ENCODE data around the gene SUMF1.

The SUMF1 gene

DNA sequence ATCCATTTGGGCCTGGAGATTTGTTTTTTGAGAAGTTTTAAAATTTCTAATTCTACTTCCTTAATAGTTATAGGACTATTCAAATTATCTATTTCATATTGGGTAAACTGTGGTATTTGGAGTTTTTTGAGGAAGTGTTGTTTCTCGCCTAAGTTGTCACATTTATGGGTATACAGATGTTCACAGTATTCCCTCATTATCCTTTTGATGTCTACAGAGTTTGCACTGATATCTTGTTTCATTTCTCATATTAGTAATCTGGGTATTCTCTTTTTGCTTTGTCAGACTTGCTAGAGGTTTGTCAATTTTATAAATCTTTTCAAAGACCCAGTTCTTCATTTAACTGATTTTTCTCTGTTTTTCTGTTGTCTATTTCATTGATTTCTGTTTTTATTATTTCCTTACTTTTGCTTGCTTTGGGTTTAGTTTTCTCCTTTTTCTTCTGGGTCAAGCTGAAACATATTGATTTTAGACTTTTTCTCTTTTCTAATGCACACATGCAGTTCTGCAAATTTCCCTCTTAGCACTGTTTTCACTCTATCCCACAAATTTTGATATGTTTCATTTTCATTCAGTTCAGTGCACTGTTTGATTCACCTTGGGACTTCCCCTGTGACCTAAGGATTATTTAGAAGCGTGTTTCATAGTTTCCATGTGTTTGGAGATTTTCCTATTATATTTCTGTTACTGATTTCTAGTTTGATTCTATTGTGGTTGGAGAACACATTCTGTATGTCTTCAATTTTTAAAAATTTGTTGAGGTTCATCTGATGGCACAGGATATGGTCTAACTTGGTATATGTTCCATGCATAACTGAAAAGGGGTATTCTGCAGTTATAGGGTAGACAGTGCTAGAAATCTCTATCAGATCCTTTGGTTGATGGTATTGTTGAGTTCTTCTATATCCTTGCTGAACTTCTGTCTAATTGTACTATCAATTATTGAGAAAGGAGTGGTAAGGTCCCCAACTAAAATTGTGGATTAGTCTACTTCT lies 79.6 kb downstream of the SUMF1 start:
- no peak for DNase-seq (ENCODE audit: low read depth, low spot score)

DNA sequence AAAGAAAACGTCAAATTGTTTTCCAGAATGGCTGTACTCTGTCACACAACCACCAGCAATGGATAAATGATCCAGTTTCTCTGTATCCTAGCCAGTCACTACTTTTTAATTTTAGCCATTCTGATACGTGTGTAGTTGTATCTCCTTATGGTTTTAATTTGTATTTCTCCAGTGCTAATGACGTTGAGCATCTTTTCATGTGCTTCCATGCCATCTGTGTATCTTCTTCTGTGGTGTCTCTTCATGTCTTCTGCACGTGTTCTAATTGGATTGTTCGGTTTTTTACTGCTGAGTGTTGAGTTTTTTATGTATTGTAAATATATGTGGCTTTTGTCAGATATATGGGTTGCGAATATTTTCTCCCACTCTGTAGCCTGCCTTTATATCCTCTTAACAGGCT lies 81.9 kb downstream of the SUMF1 start:
- DNase-seq (ENCODE audit: low read depth, low spot score), result no peak

DNA sequence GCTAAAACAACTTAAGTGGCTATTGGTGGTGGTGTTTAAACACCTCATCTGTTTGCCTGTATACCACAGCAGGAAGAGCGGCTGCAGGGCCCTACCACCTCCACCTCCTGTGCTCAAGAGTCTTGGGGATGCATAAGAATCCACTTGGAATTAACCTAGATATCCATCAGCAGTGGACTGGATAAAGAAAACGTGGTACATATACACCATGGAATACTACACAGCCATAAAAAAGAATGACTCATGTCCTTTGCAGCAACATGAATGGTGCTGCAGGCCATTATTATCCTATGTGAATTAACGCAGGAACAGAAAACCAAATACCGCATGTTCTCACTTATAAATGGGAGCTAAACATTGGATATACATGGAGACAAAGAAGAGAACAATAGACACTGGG lies 87.1 kb downstream of the SUMF1 start:
- no peak for DNase-seq (ENCODE audit: low read depth, low spot score)

DNA sequence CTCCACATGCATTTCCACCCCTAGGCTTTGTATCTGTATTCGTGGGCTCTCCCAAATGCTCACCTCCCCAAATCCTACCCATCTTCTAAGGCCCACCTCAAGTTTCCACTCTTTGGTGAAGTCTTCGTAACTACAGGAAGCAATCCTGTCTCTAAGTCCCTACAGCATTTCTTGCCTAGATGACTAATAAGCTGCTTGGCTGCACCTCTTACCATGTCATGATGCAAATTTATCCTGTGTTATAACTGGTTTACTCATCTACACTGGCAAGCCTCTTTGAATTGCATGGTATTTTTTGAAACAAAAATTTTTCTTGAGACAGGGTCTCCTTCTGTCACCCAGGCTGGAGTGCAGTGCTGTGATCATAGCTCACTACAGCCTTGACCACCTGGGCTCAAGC lies 90.6 kb downstream of the SUMF1 start:
- DNase-seq (ENCODE audit: low read depth, low spot score), result no peak

DNA sequence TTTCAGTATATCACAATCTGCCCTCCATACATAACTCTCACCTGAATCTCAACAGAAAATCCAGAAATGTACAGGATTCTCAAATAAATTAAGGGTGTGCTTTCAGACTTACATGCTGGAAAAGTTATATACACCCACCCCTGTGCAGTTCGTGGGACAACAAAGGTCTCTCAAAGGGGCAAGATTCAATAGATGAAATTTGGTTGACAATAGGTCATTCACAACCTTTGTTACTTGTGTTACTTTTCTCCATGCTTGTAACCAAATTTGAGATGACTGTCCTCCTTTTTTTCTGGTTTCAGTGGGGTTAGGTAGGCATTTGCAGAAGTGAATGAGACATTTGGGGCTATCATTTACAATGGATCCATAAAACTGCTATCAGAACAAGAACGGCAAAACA lies 91.2 kb downstream of the SUMF1 start:
- no peak for DNase-seq (ENCODE audit: low read depth, low spot score)

DNA sequence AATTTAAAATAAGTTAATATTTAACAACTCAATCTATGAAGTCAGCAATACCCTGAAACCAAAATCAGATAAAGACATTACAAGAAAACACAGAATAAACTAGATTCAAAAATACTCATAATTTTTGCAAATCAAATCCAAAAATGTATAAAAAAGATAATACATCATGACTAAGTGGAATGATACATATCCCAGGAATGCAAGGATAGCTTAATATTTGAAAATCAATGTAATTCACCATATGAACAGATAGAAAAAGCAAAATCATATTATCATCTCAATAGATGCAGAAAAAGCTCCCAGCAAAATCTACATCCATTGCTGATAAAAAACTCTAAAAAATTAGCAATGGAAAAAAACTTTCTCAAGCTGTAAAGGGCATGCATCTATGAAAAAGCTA lies 93.4 kb downstream of the SUMF1 start:
- no peak for DNase-seq (ENCODE audit: low read depth, low spot score)

DNA sequence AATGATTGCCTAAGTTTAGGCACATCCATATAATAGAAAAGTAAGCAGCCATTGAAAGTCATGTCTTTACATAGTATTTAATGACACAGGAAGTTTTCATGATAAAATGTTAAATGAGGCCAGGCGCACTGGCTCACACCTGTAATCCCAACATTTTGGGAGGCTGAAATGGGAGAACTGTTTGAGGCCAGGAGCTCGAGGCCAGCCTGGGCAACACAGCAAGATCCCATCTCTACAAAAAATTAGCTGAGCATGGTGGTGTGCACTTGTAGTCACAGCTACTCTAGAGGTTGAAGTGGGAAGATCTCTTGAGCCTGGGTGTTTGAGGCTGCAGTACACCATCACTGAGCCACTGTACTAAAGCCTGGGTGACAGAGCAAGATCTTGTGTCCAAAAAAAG lies 104.5 kb downstream of the SUMF1 start:
- no peak for DNase-seq (ENCODE audit: low read depth, low spot score)

DNA sequence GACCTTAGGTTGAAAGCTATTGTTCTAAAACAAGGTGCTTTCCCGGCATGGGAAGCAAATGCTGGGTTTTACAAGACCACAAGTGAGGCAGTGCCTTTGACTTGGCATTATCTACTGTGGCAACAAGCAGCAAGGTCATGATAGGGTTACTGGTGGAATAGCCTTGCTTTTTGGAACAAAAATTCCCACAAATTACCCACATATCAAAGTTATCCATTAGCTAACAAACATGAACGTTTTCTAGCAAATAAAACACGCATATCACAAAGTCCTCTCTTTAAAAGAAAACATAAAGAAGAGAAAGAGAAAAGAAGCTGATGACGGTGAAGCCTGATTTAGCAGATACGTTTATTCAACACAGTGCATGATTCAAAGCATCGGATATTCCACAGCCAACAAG lies 106.3 kb downstream of the SUMF1 start:
- no peak for DNase-seq (ENCODE audit: low read depth, low spot score)

DNA sequence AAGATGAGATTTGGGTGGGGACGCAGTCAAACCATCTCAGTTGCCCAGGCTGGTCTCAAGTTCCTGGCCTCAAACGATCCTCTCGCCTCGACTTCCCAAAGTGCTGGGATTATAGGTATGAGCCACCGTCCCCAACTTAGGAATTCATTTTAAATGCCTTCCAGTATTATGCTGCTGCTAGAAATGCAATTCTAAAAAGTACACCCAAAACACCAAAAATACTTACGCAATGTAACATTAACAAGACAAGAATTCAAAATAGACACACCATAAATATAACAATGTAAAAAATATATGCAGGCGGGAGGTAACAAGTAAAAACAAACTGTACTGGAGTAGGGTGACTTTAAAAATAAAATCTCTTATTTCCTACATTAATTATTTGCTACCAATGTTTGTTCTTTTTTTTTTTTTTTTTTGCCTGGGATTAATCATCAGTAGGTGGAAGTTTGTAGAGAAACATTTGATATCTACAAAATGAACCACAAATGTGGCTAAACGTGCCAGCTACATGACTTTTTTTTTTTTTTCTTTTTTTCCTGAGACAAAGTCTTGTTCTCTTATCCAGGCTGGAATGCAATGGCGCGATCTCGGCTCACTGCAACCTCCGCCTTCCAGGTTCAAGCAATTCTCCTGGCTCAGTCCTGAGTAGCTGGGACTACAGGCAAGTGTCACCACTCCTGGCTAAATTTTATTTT lies 107.1 kb downstream of the SUMF1 start:
- DNase-seq (ENCODE audit: low read depth, low spot score), result peak; percentile 12

DNA sequence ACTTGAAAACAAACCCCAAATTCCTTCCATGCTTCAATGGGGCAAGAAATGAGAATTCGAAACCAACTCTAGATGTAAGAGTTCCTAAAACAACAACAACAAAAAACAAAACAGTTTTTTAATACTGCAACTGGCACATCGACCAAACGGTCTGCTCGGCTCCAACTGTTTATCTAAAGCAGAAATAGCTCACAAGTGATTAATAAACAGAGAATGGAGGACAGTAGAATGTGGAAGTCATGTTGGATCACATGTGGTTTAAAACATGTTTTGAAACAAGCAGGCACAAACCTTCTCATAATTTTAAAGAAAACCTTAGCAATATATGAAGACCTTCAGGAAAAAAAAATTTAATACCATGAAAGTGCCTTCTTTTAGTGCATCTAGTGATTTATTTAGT lies 108.8 kb downstream of the SUMF1 start:
- no peak for DNase-seq (ENCODE audit: low read depth, low spot score)

DNA sequence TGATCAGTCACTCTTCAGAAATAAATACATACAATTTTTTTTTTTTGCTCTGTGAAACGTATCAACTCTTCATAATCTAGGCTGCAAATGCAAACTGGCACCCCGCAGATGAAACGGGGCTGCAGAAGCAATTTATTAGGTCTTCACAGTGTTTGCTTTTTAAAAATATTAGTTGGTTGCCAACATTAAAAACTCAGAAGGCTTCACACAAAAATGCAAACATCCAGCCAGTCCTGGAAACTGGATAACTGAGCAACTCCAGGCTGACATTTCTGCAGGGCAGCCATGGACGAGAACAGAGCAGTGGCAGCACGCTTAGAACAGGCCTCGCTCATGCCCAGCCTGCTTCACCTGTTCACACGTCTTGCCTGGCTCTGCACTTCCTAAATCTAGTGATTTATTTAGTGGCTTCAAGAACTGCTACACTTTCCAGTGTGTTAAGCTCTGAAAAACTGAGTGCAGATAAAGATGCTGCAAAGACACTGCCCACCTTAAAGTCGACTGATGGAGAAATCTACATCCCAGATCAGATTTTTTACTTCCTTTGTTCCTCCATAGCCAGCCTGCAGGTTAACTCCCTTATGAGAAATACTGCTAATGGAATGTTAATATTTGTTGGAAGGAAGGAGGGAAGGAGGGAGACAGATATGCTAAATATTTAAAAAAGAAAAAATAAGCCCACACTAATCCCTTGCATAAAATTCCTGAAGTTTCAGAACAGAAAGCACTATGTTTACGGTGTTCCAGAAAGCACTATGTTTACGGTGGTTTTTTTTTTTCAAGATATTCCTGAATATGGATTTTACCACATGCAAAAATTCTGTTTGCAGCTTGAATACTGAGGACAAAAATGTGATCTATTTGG lies 110.3 kb downstream of the SUMF1 start:
- no peak for DNase-seq (ENCODE audit: low read depth, low spot score)

DNA sequence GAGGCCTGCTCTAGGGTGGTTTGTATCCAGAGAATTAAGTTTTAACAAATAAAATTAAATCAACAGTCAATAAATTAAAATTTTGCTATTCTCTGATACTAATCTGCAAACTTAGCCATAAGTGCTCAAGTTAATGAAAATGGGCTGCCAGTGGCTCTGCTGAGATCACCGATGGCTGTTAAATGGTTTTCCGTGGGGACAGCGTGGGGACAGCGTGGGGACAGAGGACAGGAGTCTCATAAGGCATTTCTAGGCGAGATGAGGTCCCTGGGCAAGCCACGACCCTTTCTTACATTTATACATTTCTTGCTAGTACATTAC lies 110.9 kb downstream of the SUMF1 start:
- DNase-seq (ENCODE audit: low read depth, low spot score), result no peak

DNA sequence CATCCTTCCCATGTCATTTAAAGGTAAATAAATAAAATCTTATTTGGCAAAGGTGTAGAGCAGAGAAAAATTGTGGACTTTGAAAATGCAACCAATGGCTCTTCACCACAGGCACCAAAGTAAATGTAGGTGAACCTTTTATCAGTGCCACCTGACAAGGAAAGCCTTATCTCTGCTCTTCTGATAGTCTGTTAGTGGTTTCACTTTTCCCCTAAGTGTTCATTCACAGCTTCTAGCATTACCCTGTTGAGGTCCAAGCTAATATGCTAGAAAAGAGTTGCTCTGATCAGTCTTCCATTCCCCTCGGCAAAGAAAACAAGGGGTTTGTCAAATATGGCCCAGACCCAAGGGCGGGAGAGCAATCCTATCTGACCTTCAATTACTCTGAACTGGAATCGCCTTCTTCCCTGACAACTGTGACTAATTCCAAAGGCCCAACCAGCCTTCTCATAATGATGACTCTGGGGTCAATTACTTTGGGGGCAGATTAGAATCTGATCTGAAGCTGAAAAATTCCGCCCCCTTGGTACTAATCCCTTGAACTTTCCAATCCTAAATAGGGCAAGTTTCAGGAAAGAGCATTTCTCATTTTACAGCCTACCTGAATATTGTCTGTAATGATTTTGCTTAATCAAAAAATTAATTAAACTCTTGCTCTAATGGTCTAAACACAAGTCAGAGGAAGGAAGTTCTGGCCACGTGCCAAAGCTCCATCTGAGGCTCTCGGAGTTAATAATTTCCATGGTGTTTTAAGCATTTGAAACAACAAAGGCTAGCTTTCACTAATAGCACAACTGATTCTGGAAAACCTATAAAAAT lies 111.5 kb downstream of the SUMF1 start:
- DNase-seq (ENCODE audit: low read depth, low spot score), result peak; percentile 16

DNA sequence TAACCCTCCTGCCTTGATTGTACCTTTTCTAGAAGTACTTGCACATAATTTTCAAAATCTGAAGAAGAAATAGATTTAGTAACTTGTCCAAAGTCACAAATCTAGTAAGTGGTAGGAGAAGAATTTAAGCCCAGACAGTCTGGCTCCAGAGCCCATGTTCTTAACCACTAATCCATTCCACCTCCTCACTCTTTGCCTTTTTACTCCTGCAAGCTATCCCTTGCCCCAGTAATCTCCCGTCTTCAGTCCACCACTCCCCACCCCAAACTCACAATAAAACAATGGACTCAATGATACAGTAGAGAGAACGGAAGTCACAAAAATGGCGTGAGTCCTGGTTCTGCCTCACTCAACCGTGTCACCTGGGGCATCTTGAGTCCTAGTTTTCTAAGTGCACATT lies 115.2 kb downstream of the SUMF1 start:
- peak; percentile 32 for DNase-seq (ENCODE audit: low read depth, low spot score)

DNA sequence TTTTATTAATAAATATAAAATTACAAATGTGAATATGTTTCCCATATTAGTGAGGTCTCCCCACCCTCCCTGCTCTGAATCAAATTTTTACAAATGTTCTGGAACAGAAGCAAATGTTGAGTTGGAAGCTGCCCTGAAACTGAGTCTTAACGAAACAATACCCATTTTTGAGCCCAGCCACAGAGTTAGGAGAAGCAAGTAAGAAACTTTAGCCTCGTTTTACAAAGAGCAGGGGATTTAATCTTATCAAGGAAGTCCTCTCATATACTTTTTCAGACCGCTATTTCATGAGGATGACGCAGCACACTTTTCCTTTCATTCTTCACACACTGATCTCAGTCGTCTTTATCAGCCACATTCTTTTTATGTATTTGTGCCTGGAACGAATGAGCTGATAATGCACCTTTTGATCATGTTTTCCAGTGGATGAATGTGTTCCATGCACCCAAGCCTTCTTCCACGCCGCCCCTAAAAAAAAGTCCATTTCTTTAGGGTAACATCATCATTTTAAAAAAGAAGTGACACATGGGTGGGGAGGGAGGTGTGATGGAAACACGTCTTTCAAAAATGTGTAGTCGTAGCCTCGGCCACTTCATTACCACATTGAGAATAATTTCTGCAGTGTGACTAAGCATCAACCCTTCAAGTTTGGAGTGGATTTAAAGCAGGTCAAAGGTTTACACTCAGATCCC lies 115.8 kb downstream of the SUMF1 start:
- peak; percentile 39 for DNase-seq (ENCODE audit: low read depth, low spot score)

DNA sequence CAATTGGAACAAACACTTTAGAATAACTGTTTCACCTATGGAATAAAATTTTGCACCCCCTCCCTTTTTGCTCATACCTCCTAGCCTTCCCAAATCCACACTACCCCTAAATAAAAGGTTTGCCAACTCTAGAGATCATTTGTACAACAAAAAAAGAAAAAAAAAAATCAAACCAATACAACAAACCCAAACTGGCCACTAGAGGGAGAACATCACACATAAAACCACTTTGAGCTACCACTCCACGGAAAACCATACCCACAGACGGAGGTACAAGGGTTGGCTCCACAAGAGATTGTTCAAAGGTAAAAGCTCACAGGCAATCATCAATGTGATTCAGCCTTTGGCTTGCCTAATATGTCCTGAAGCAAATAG lies 116.3 kb downstream of the SUMF1 start:
- DNase-seq (ENCODE audit: low read depth, low spot score), result peak; percentile 75

DNA sequence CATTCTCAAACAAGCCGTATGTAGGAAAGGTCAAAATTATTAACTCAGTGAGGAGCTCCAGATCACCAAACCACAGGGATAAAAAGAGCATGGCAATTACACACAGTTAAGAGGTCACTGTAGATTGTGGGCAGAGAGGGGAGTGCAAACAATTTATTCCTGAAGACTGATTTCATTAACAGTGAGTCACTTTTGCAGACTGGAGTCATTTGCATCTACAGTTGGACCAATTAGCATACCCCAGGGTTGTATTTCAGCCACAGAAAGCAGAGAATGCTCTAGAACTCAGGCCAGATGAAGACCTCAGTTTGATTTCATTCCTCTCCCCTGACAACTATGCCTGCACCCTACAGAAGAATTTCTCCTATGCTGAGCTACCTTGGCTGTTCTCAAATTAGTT lies 123.8 kb downstream of the SUMF1 start:
- peak; percentile 91 for DNase-seq (ENCODE audit: low read depth, low spot score)

DNA sequence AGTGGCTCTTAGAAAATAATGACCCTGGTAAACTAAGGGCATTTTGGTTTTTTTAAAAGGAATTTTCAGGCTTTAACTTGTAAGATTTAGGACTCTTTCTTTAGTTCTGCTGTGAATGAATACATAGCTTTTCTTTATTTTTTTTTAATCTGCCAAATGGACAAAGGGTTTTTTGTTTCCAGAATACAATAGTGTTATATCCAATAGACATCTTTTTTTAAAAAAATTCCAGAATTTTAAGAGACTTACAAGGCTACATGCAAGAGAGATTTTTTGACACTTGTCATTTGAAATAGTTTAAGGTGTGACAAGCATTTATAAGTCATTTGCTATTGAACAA lies 125.8 kb downstream of the SUMF1 start:
- no peak for DNase-seq (ENCODE audit: low read depth, low spot score)

DNA sequence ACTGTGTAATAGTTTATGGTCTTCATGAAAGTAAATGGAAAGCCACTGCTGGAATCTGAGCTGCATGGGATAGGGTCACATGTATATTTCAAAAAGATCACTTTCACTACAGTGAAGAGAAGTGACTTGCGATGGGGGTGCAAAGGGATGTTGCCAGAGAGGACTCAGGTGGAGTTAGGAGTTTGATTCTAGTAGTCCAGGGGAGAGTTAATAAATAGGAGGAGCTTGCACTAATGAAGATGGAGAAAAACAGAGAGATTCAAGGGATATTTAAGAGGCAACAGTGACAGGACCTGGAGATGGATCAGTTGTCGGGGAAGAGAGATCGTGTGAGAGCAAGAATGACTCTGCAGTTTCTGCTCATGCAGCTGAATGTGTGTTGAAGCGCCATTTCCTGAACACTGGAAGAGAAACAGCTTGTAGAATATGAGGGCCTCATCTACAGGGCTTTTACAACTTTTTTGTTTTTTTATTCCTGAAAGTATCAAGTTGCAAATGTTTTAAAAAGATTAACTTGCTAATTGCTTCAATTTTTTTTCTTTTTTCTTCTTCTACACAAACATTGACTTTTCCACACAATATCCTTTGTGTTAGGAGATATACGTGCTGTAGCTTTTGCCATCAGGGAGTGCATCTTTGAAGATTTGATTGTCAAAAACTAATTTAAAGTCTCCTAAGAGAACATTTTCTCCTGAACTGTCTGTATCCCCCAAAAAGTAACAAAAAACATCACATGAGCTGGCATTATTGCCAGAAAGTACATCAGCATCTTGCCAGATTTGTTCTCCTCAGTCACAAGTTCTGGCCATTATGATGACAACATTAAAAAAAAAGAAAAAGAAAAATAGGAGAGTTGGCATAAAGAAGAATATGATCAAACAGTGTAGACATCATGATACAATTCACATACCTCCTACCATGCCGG lies 126.4 kb downstream of the SUMF1 start:
- no peak for DNase-seq (ENCODE audit: low read depth, low spot score)

DNA sequence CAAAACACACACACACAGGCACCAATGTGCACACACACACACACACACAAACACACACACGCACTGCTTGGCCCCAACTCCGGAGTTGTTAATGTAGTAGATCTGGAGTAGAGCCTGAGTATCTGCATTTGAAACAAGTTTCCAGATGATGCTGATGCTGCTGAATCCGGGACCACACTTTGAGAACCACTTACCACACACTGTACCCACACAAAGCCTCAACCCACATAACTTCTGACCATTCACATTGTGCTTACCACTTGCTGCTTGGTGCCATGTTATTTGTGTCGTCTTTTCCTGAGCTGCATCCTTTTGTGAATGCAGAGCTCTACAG lies 127.0 kb downstream of the SUMF1 start:
- DNase-seq (ENCODE audit: low read depth, low spot score), result no peak
